Measurements from ENCODE around the gene PSME3IP1.
A peak's percentile ranks its signal among the peaks of the same experiment; 100 is the strongest.

Gene PSME3IP1

DNA sequence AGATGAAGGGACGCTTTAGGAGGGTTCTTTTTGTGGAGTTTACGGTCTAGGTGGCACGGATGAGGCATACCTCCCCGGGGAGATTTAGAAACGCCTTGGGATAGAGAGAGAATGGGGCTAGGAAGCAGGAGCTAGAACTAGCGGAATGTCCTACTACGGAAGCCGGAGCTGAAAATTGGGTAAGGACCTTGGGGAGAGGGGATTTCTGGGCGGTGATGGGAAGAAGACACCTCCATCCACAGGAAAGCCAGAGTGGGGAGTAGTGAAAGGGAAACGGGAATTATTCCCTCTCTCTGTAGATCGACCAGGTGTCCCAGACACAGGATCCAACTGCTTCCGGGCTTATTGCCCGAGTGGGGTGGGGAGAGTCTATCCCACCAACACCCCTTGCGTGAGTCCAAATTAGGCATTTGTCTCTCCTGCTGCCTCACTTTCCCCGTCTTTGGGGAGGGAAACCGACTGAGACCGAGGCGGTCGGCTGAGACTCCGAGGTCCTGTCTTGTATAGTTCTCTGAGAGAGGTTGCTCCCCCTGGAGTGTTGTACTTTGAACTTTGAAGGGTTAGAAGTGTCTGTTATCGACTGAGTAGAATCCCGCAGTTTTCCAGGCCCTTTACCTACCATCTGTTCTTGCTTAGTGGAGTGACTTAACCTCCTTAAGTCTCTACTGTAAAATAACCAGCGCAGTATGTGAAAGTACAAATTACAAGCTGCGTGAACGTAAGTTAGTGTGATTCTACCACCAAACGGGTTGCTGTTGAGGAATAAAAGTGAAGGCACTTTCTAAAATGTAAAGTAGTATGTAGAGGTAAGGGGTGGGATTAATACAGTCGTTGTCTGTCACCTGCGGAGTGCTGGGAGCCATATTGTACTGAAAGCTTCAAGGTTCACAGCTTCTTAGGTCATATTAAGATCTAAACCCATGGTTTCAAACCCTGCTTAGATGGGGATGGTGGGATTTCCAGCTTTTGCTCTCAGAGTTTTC is 1.3 kb upstream of the PSME3IP1 start:
- TF ChIP-seq, protein P1, sequence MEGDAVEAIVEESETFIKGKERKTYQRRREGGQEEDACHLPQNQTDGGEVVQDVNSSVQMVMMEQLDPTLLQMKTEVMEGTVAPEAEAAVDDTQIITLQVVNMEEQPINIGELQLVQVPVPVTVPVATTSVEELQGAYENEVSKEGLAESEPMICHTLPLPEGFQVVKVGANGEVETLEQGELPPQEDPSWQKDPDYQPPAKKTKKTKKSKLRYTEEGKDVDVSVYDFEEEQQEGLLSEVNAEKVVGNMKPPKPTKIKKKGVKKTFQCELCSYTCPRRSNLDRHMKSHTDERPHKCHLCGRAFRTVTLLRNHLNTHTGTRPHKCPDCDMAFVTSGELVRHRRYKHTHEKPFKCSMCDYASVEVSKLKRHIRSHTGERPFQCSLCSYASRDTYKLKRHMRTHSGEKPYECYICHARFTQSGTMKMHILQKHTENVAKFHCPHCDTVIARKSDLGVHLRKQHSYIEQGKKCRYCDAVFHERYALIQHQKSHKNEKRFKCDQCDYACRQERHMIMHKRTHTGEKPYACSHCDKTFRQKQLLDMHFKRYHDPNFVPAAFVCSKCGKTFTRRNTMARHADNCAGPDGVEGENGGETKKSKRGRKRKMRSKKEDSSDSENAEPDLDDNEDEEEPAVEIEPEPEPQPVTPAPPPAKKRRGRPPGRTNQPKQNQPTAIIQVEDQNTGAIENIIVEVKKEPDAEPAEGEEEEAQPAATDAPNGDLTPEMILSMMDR (IDR thresholded peaks at IDR 0.05): no peak
- Histone ChIP-seq H3K27me3 (ENCODE audit: control insufficient read depth, insufficient read depth, low read length) (no peaks in the 10 kb centered on the region), H3K9ac (peak overlapping the region; percentile 87), H3K4me2 (ENCODE audit: low read length) (peak overlapping the region; percentile 90), H3K4me1 (peaks cover 10% of the 10 kb centered on the region), H2AFZ (peak overlapping the region; percentile 95), H3K4me3 (ENCODE audit: low read depth, low read length) (peak overlapping the region; percentile 71), H3K27ac (peak overlapping the region; percentile 88), H3K9me3 (ENCODE audit: control insufficient read depth, low read length) (no peaks in the 10 kb centered on the region), H3K36me3 (ENCODE audit: control insufficient read depth, insufficient read depth, low read length) (no peaks in the 10 kb centered on the region), H3K79me2 (peaks cover 64% of the 10 kb centered on the region)

DNA sequence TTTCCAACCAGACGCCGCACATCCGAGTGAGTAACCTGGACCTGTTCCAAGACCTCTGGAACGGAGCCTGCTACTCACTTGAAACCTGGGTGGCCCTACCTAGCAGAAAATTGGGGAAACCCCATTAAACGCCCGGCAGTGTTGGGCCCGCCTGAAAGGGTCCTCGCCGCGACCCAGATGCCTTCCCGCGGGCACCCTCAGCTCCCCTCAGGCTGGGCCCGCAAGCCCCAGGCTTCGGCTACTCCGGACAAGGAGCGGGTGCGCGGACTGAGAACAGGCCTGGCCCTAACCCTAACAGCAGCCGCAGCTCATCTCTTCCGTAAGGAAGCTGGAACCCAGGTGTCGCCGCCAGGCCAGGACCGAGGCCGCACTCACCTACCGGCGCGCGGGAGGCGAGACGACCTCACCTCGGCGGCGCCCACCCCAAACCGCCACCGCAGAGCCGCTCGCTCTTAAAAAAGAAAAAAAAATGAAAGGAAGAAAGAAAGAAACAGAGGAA is 344 bp downstream of the PSME3IP1 start:
- Histone ChIP-seq H3K27ac (peak overlapping the region; percentile 87), H3K4me2 (ENCODE audit: low read length) (peak overlapping the region; percentile 42), H3K9me3 (ENCODE audit: control insufficient read depth, low read length) (no peaks in the 10 kb centered on the region), H2AFZ (peak overlapping the region; percentile 92), H3K4me3 (ENCODE audit: low read depth, low read length) (peak overlapping the region; percentile 86), H3K79me2 (peaks cover 57% of the 10 kb centered on the region), H3K27me3 (ENCODE audit: control insufficient read depth, insufficient read depth, low read length) (no peaks in the 10 kb centered on the region), H3K9ac (peak overlapping the region; percentile 75), H3K4me1 (peaks cover 8% of the 10 kb centered on the region), H3K36me3 (ENCODE audit: control insufficient read depth, insufficient read depth, low read length) (no peaks in the 10 kb centered on the region)
- TF ChIP-seq, protein P1 (IDR thresholded peaks at IDR 0.05): no peak

DNA sequence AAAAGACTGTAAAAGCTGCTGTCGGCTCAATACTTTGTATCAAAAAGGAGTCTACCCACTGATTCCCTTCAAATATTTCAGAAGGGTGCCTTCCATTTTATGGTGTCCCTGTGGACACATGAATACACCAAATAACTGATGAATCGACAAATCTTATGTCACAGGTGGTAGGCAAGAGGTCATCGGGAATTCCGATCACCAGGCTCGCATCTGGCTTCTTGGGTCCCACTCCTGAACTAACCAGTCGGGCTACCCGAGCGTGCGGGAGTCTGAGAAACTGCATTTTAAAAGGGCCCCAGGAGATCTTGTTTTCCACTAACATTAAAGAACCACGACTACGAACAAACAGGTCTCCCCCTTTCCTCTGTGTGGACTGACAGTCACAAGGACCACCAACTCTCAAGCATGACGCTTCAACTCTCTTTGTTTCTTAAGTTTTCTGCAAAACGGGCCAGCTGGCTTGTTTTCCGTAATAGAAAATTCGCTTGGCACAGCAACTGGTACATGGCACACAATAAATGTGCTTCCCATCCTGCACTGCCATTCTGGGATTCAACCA is 873 bp downstream of the PSME3IP1 start:
- no peaks in the 10 kb centered on the region for H3K36me3 ChIP-seq (ENCODE audit: control insufficient read depth, insufficient read depth, low read length)
- peak overlapping the region; percentile 87 for H3K27ac ChIP-seq
- peak overlapping the region; percentile 42 for H3K4me2 ChIP-seq (ENCODE audit: low read length)
- H3K9ac ChIP-seq: peak overlapping the region; percentile 75
- H2AFZ ChIP-seq: peak overlapping the region; percentile 92
- H3K27me3 ChIP-seq (ENCODE audit: control insufficient read depth, insufficient read depth, low read length): no peaks in the 10 kb centered on the region
- TF ChIP-seq, protein P1 (IDR thresholded peaks at IDR 0.05): no peak
- peaks cover 52% of the 10 kb centered on the region for H3K79me2 ChIP-seq
- H3K4me3 ChIP-seq (ENCODE audit: low read depth, low read length): peak overlapping the region; percentile 86
- H3K9me3 ChIP-seq (ENCODE audit: control insufficient read depth, low read length): no peaks in the 10 kb centered on the region
- peaks cover 8% of the 10 kb centered on the region for H3K4me1 ChIP-seq

DNA sequence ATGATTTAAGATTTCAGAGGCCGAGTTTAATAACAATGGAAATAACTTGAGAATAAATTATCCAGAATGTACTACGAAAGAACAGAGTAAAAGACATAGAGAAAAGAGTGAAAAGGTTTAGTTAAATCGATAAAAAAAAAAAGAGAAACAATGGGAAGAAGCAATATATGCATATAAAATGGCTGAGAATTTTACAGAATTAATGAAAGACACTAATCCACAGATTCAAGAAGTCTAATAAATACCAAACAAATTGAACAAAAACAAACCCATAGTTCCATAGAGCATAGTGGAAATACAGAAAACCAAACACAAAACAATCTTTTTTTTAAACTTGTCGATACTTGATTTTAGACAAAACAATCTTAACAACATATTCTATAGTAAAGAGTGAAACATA is 1.7 kb downstream of the PSME3IP1 start:
- Histone ChIP-seq H3K4me2 (ENCODE audit: low read length) (no peak overlapping the region), H3K27me3 (ENCODE audit: control insufficient read depth, insufficient read depth, low read length) (no peaks in the 10 kb centered on the region), H3K4me3 (ENCODE audit: low read depth, low read length) (peak overlapping the region; percentile 86), H3K9me3 (ENCODE audit: control insufficient read depth, low read length) (no peaks in the 10 kb centered on the region), H3K4me1 (peaks cover 8% of the 10 kb centered on the region), H3K79me2 (peaks cover 46% of the 10 kb centered on the region), H3K36me3 (ENCODE audit: control insufficient read depth, insufficient read depth, low read length) (no peaks in the 10 kb centered on the region), H3K9ac (no peak overlapping the region), H2AFZ (no peak overlapping the region), H3K27ac (no peak overlapping the region)
- TF ChIP-seq, protein P1 (IDR thresholded peaks at IDR 0.05): no peak

All from parathyroid adenoma (tissue), 2 donors.